ENCODE measurements around the gene NFATC1. TPM values are rescaled to one million over a fixed set of nuclear protein-coding genes. Genes with fewer than 3 reads are reported as not detected.

The NFATC1 gene
- polyA plus RNA-seq, 3 donors, result 6.0 to 6.4 (median 6.1) TPM

- no peak for DNase-seq (ENCODE audit: low read depth in 3 of 3, low spot score in 2 of 3)
Measured at GRCh38 chr18:79436556-79437275, 41.0 kb downstream of the NFATC1 start.

GRCh38 chr18:79438089-79438897 is 42.6 kb downstream of the NFATC1 start:
- no peak for DNase-seq (ENCODE audit: low read depth in 3 of 3, low spot score in 2 of 3)

- DNase-seq (ENCODE audit: low read depth in 3 of 3, low spot score in 2 of 3), result no peak
Measured at GRCh38 chr18:79438898-79439627, 43.3 kb downstream of the NFATC1 start.

- DNase-seq (ENCODE audit: low read depth in 3 of 3, low spot score in 2 of 3), result no peak
Measured at GRCh38 chr18:79439628-79440023, 43.9 kb downstream of the NFATC1 start.

- DNase-seq (ENCODE audit: low read depth in 3 of 3, low spot score in 2 of 3), result no peak
Measured at GRCh38 chr18:79440316-79441110, 44.8 kb downstream of the NFATC1 start.

- DNase-seq (ENCODE audit: low read depth in 3 of 3, low spot score in 2 of 3), result no peak
Measured at GRCh38 chr18:79441420-79441819, 45.7 kb downstream of the NFATC1 start.

GRCh38 chr18:79442508-79443221 is 46.9 kb downstream of the NFATC1 start:
- no peak for DNase-seq (ENCODE audit: low read depth in 3 of 3, low spot score in 2 of 3)

- DNase-seq (ENCODE audit: low read depth in 3 of 3, low spot score in 2 of 3), result no peak
Measured at GRCh38 chr18:79445221-79445620, 49.5 kb downstream of the NFATC1 start.

- DNase-seq (ENCODE audit: low read depth in 3 of 3, low spot score in 2 of 3), result no peak
Measured at GRCh38 chr18:79445696-79446561, 50.2 kb downstream of the NFATC1 start.

GRCh38 chr18:79446931-79447330 is 51.2 kb downstream of the NFATC1 start:
- DNase-seq (ENCODE audit: low read depth in 3 of 3, low spot score in 2 of 3), result no peak

- DNase-seq (ENCODE audit: low read depth in 3 of 3, low spot score in 2 of 3), result no peak
Measured at GRCh38 chr18:79447703-79448367, 52.1 kb downstream of the NFATC1 start.

- DNase-seq (ENCODE audit: low read depth in 3 of 3, low spot score in 2 of 3), result no peak
Measured at GRCh38 chr18:79448621-79449020, 52.9 kb downstream of the NFATC1 start.

GRCh38 chr18:79449551-79450288 is 54.0 kb downstream of the NFATC1 start:
- no peak for DNase-seq (ENCODE audit: low read depth in 3 of 3, low spot score in 2 of 3)

GRCh38 chr18:79450289-79451080 is 54.8 kb downstream of the NFATC1 start:
- no peak for DNase-seq (ENCODE audit: low read depth in 3 of 3, low spot score in 2 of 3)

GRCh38 chr18:79451237-79452125 is 55.8 kb downstream of the NFATC1 start:
- no peak for DNase-seq (ENCODE audit: low read depth in 3 of 3, low spot score in 2 of 3)

Data from right renal cortex interstitium (tissue), 3 donors.